Activated CD8-positive, alpha-beta memory T cell treated with anti-CD3 and anti-CD28 coated beads for 1 hour (primary cell): Measurements from ENCODE around the gene CCDC116.

Experiments
- DNase-seq, 2 donors: peaks; one replicate each; pipeline ENCODE4 v3.0.0-alpha.2; 2020; ENCODE audit warnings: low read depth in 1 of 2; ENCODE audit errors: extremely low read depth in 1 of 2

Gene CCDC116

DNA sequence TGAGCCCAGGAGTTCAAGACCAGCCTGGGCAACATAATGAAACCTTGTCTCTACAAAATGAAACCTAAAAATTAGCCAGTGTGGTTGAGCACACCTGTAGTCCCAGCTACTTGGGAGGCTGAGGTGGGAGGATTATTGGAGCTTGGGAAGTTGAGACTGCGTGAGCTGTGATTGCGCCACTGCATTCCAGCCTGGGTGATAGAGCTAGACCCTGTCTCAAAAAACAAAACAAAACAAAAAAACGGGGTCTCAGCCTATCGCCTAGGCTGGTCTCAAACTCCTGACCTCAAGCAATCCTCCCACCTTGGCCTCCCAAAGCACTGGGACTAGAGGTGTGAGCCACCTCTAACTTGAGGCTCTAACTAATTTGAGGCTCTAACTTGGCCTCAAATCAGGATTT lies 46.8 kb downstream of the CCDC116 start:
- no peak for DNase-seq

- no peak for DNase-seq
These were observed 48.4 kb downstream of the CCDC116 start for GRCh38 chr22:21680830-21681565.

DNA sequence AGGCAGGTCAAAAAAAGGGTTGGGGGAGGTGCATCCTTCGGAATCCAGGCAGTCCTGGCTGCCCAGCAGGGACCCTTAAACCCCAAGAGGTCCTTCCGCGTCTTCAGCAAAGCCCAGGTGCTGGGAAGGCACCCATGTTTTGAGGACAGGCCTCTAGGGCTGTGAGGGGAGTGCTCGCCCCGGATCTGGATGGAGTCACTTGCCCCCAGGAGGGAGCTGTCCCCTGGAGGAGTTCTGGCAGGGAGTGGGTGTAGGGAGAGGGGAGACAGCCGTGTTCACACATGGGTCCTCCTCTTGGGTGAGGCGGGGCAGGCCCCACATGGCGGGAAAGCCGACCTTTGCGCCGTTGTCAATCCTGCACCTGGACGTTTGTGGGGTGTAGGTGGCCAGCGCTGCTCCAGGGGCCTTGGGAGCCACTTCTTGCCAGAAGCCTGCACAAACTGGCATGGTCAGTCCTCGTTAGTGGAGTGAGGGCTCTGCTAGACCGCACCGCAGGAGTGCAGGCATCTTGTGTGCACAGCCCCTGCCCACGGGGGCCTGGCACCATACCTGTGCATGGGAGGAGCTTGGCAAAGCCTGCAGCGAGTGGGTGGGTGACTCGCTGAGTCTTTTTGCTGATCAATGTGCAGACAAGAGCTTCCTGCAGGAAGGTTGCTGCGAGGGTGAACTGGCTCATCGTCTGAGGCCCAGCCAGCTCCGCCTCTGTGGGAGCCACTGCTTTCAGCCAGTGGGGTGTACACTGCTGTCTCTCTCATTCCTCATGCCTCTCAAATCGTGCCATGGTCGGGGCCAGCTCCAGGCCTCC lies 49.2 kb downstream of the CCDC116 start:
- no peak for DNase-seq

DNA sequence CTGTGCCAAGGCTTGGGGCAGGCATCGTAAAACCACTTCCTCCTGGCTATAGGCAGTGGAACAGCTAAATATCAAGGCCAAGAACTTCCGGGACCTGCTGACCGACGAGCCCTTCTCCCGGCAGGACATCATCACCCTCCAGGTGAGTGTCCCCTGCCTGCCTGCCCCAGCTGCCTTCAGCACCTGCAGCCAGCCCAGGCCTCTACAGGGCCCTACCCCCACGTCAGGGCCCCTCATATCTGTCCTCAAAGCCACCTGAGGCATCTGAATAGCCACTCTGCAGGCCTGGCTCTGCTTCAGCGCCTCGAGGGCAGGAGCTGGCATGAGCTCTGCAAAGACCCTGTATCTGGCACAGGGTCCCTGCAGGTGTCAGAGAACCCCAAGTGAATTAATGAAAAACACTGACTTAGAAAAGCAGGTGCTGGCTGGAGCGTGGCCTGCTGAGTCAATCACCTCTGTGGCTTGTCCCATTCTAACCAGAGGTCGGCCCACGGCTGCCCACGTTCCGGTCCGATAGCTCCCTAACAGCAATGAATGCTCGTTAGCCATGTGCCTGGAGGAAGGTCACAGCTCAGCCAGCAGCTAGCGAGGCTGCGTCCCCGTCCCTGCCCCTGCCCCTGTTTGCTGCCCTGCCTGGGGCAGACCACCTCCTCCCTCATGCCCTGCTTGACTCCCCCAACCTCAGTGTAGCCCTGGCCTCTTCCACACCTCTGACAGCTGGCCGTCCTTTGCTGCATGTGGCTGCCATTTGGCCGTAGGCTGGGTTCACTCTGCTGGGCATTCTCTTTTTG lies 50.0 kb downstream of the CCDC116 start:
- DNase-seq = no peak

DNA sequence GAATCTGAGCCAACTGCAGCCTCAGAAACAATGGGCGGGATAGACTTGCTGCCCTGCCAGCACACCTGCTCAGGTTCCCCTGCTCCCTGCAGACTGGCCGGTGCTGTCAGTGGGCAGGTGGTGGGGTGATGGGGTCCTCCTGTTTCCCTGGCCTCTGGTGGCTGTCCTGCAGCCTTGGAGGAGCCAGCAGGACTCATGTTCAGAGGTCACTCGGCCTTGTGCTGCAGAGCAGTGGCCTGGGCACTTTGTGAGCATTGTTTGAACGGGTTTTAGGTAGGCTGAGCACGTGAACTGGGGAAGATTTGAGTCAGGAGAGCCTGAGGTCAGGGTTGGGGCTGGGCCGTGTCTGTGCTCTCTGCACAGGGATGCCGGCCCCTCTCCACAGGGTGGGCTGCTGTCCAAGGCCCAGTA lies 50.8 kb downstream of the CCDC116 start:
- DNase-seq = no peak

- DNase-seq = no peak
These were observed 52.1 kb downstream of the CCDC116 start for GRCh38 chr22:21684492-21685163.

GRCh38 chr22:21685164-21685513 lies 52.6 kb downstream of the CCDC116 start:
- DNase-seq = no peak

GRCh38 chr22:21686193-21686608 lies 53.6 kb downstream of the CCDC116 start:
- DNase-seq = no peak
